ENCODE measurements around the gene CSNK1G2. TPM values are rescaled to one million over a fixed set of nuclear protein-coding genes. Genes with fewer than 3 reads are reported as not detected.

The CSNK1G2 gene
- total and polyA plus RNA-seq, 8 donors: 30.2 to 210 (median 65.3) TPM

DNA sequence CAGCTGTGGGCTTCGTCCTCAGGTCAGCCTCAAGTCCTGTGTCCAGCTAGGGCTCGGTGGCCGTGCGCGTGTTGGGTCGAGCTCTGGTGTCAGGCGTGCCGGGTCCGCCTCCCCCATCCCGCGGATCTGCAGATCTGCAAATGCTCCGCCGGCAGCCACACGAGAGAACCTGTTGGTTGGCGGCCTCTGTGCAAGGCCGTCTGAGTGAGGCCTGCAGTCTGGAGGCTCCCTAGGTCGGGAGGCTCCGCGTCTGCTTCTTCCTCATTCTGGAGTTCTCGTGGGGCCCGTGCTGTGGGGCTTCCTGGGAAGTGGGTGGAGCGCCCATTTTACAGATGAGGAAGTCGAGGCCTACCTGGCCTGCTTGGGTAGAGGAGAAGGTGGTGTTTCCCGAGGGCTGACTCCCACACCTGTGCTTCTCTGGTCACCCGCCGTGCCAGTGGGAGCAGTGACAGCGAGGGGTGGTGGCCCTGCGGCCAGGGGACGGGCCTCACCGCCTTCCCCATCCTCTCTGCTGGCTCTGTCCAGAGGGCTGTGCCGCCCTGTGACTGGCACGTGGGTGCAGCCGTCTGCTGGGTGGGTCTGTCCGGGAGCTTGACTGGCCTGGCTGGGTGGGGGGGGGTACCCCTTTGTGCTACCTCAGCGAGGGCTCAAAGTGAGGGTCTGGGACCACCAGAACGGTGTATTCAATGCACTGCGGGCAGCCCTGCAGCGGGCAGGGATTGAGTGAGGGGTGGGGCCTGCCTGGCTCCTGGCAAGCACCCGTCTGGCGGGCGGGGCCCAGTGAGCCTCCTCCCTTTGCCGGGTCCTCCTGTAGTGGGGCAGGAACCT, 3.3 kb downstream of the CSNK1G2 start:
- TF ChIP-seq EP300 (IDR thresholded peaks at IDR 0.05): no peak
- no peak for TF ChIP-seq POLR2AphosphoS5 (IDR thresholded peaks at IDR 0.05)

DNA sequence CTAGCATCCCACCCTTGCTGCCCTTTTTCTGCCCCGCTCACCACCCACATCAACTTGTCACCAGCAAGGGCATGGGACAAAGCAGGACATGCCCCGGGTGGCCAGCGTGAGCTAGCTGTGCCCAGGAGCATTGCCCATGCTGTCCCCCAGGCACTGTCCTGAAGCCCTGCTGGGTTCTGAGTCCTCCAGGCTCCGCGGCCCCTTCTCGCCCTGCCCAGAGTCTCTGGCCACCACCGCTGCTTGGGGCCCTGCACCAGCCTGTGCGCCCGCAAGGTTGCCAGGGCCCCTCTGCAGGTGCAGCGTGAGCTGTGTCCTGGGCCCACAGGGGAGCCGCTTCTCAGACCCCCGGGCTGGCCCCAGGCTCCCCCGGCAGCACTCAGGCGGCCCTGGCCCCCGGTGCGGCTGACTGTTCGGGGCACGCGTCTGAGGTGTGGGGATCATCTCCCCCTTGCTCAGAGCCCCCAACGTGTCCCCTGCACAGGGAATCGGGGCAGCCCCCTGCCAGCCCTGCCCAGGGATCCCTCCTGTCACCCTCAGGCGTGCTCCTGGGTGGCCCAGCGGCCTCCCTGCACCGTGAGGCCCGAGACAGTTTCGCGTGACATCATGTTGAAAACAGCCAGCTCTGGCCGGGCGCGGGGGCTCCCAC, 4.1 kb downstream of the CSNK1G2 start:
- intact Hi-C loops (cut with DNase I; ENCODE audit: low total_unique reads): no loop called here
- 85 to 91% (median 88%) methylated on average over 10 to 30 of the region's 30 CpGs for WGBS, 5 donors

More for the DNA sequence above, 3.3 kb downstream of the CSNK1G2 start:
- H3K27me3 ChIP-seq: no peaks in the 10 kb centered on the region
- intact Hi-C loops (cut with DNase I; ENCODE audit: low total_unique reads): no loop called here
- 45 to 77% (median 69%) methylated on average over 10 to 42 of the region's 42 CpGs for WGBS, 5 donors
- peak overlapping the region in 1 of 4 donors; percentile 9 for H3K4me3 ChIP-seq
- H3K9me3 ChIP-seq: no peaks in the 10 kb centered on the region
- peaks cover 0 to 11% (median under 1%) of the 10 kb centered on the region in 4 donors for H3K36me3 ChIP-seq
- peaks cover 29 to 58% (median 47%) of the 10 kb centered on the region in 4 donors for H3K4me1 ChIP-seq
- peak in 1 of 2 donors; percentile 33 for DNase-seq
- H3K27ac ChIP-seq: peak overlapping the region in 2 of 5 donors; percentile 94 to 97

DNA sequence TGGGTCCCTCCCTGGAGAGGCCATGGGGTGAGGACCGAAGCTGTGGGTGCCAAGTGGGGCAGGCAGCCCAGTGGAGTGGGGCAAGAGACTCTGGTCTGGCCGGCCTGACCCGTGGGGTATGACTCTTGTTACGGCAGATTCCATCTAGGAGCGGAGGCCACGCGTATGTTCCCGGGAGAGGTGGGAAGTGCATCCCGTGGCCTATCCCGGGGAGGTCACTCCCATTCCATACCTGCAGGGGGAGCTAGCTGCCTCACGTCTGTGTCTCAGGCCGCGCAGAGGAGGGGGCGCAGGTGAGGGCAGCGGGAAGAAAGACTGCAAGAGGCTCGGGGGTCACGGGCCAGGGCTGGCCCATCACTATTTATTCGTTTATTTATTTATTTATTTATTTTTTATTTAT, 4.9 kb downstream of the CSNK1G2 start:
- peak; percentile 40 to 66 for DNase-seq
- 77 to 87% (median 82%) methylated on average over 18 of the region's 18 CpGs for WGBS, 5 donors
- intact Hi-C loops (cut with DNase I; ENCODE audit: low total_unique reads): no loop called here

More for the DNA sequence above, 4.1 kb downstream of the CSNK1G2 start:
- TF ChIP-seq POLR2AphosphoS5 (IDR thresholded peaks at IDR 0.05): no peak
- no peak for TF ChIP-seq POLR2A (IDR thresholded peaks at IDR 0.05)
- TF ChIP-seq EP300 (IDR thresholded peaks at IDR 0.05): no peak
- no peak for TF ChIP-seq CTCF (IDR thresholded peaks at IDR 0.05)
- Histone ChIP-seq H3K27ac (no peak overlapping the region), H3K27me3 (no peaks in the 10 kb centered on the region), H3K4me1 (peaks cover 25 to 51% (median 40%) of the 10 kb centered on the region in 4 donors), H3K4me3 (no peak overlapping the region), H3K36me3 (peaks cover 4 to 18% (median 8%) of the 10 kb centered on the region in 4 donors), H3K9me3 (no peaks in the 10 kb centered on the region)
- no peak for DNase-seq

DNA sequence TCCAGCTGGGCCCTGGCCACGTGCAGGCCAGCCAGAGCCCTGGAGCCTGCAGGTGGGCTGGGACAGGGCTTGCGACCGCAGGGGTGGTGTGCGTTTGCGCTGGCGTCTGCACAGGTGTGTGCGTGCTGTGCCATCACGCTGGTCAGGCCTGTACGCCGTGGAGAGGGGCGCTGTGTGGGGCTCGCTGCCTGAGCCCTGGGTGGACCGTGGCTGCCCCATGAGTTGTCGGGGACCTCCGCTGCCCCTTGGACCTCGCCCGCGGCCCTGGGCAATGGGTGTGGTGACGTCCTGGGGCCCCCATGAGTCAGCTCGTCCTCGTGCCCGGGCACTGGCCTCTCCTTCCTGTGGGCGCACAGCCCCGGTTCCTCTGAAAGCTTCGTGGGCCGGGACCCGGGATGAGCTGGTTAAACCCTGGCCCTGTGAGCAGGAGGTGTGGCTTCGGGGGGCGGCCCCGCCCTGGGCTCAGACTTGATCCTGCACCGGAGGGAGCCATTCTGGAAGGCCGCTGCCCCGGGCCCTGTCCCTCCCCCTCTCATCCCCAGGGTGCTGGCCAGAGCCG, 6.8 kb downstream of the CSNK1G2 start:
- no peak overlapping the region for H3K27ac ChIP-seq
- DNase-seq: no peak
- TF ChIP-seq EP300 (IDR thresholded peaks at IDR 0.05): no peak
- TF ChIP-seq CTCF (IDR thresholded peaks at IDR 0.05): no peak
- no peak for TF ChIP-seq POLR2AphosphoS5 (IDR thresholded peaks at IDR 0.05)
- TF ChIP-seq POLR2A (IDR thresholded peaks at IDR 0.05): no peak

More for the DNA sequence above, 4.9 kb downstream of the CSNK1G2 start:
- H3K4me1 ChIP-seq: peaks cover 25 to 49% (median 37%) of the 10 kb centered on the region in 4 donors
- H3K4me3 ChIP-seq: no peak overlapping the region
- no peak overlapping the region for H3K27ac ChIP-seq
- no peaks in the 10 kb centered on the region for H3K9me3 ChIP-seq
- TF ChIP-seq CTCF (IDR thresholded peaks at IDR 0.05) (peak in 3 of 7 experiments; percentile 25 to 47 (median 35)), POLR2AphosphoS5 (IDR thresholded peaks at IDR 0.05) (no peak)
- H3K36me3 ChIP-seq: peaks cover 4 to 25% (median 15%) of the 10 kb centered on the region in 4 donors
- no peaks in the 10 kb centered on the region for H3K27me3 ChIP-seq

More for the DNA sequence above, 6.8 kb downstream of the CSNK1G2 start:
- H3K4me1 ChIP-seq: peaks cover 21 to 42% (median 29%) of the 10 kb centered on the region in 4 donors
- intact Hi-C loops (cut with DNase I; ENCODE audit: low total_unique reads): no loop called here
- H3K27me3 ChIP-seq: no peaks in the 10 kb centered on the region
- H3K36me3 ChIP-seq: peaks cover 8 to 35% (median 23%) of the 10 kb centered on the region in 4 donors
- H3K9me3 ChIP-seq: no peaks in the 10 kb centered on the region
- WGBS, 5 donors: 69 to 82% (median 77%) methylated on average over 17 to 34 of the region's 34 CpGs
- H3K4me3 ChIP-seq: no peak overlapping the region
